Thyroid gland (tissue), 4 donors: ENCODE measurements around the gene FBLN7. TPM values are rescaled to one million over a fixed set of nuclear protein-coding genes. Genes with fewer than 3 reads are reported as not detected.

ENCODE experiments used
- DNase-seq, 2 donors: peaks; one replicate each; pipeline ENCODE4 v3.0.0-alpha.2; 2019
- H3K27ac ChIP-seq, 3 donors: fragments of 200-600 bp; sonication (generic); 1 replicate in 2 of 3; 2 replicates in 1 of 3; pipeline ENCODE4 v1.5.1; 2016 to 2019; ENCODE audit warnings: mild to moderate bottlenecking in 1 of 3, moderate library complexity in 1 of 3
- H3K27me3 ChIP-seq: fragments of 200-600 bp; sonication (generic); one replicate; pipeline ENCODE4 v1.5.1; 2019
- H3K36me3 ChIP-seq, 2 donors: fragments of 200-600 bp; sonication (generic); one replicate each; pipeline ENCODE4 v1.5.1; 2016 to 2019
- H3K4me1 ChIP-seq, 2 donors: fragments of 200-600 bp; sonication (generic); one replicate each; pipeline ENCODE4 v1.5.1; 2017 to 2019
- H3K4me3 ChIP-seq, 3 donors: fragments of 200-600 bp; sonication (generic); replicated peaks in 1 of 3; 1 replicate in 2 of 3; 2 replicates in 1 of 3; pipeline ENCODE4 v1.5.1; 2016; ENCODE audit warnings: mild to moderate bottlenecking in 1 of 3
- H3K9me3 ChIP-seq: fragments of 200-600 bp; sonication (generic); one replicate; pipeline ENCODE4 v1.5.1; 2017
- CTCF ChIP-seq, 6 experiments: fragments of 200-600 bp in 3 of 6; fragments of 450-650 bp in 3 of 6; sonication (generic) in 3 of 6; IDR thresholded peaks; one replicate each; pipeline ENCODE4 v1.5.1; 2016 to 2019; ENCODE audit warnings: antibody characterized with exemption in 6 of 6, mild to moderate bottlenecking in 2 of 6, inconsistent platforms in 1 of 6, moderate library complexity in 1 of 6
- POLR2A ChIP-seq, 2 donors: fragments of 450-650 bp; IDR thresholded peaks; one replicate each; pipeline ENCODE4 v1.6.1; 2017; ENCODE audit warnings: antibody characterized with exemption in 2 of 2, mild to moderate bottlenecking in 2 of 2, moderate library complexity in 1 of 2
- WGBS, 2 donors: methylation state at CpG; one replicate each; pipeline ENCODE4 v1.1.5; 2017; 5-methylcytosine and 5-hydroxymethylcytosine counted together
- intact Hi-C: fragments of 100-400 bp; cut with DNase I; formaldehyde crosslinking; loops from one replicate; pipeline ENCODE4 v1.15.1; 2023
- total RNA-seq, 4 donors: library from RNA; depleted of rRNA; stranded (reverse); fragments of >200 nt; gene quantifications; one replicate each; pipeline ENCODE4 v1.2.3, GENCODE V29; 2016

FBLN7 gene
- 10 to 100 TPM; 10.3 to 33.6 (median 16.4) TPM for total RNA-seq

GRCh38 chr2:112138159-112139032, at the start of gene FBLN7:
FBLN7 (plus strand) TSS chr2:112138385; CDS start chr2:112138656, 271 bp downstream.
- 2 to 5% methylated on average over 13 to 32 of the region's 84 CpGs for WGBS, 2 donors
- Histone ChIP-seq H3K4me3 (peak within 1 kb of the TSS in 2 of 3 donors; percentile 36 to 62), H3K36me3 (no peaks in the 10 kb centered on the region), H3K27me3 (no peaks in the 10 kb centered on the region), H3K9me3 (no peaks in the 10 kb centered on the region), H3K27ac (peak within 1 kb of the TSS; percentile 18 to 79 (median 68)), H3K4me1 (peaks cover 27 to 28% of the 10 kb centered on the region in 2 donors)
- intact Hi-C loops = no loop called here
- no peak for TF ChIP-seq CTCF (IDR thresholded peaks at IDR 0.05)
- TF ChIP-seq POLR2A (IDR thresholded peaks at IDR 0.05) = peak in 1 of 2 donors; percentile 17
- DNase-seq = peak; percentile 30 to 50

- DNase-seq = no peak
- Histone ChIP-seq H3K9me3 (no peaks in the 10 kb centered on the region), H3K27me3 (no peaks in the 10 kb centered on the region), H3K4me3 (no peak overlapping the region), H3K36me3 (peaks cover 25 to 30% of the 10 kb centered on the region in 2 donors), H3K27ac (no peak overlapping the region), H3K4me1 (peaks cover 20 to 22% of the 10 kb centered on the region in 2 donors)
- TF ChIP-seq POLR2A (IDR thresholded peaks at IDR 0.05) (no peak), CTCF (IDR thresholded peaks at IDR 0.05) (no peak)
- whole genome bisulfite sequencing, 2 donors = 84 to 93% methylated on average over 5 of the region's 5 CpGs
- intact Hi-C loops = no loop called here
These were observed 48.8 kb upstream of the FBLN7 start for GRCh38 chr2:112089375-112089774.

- intact Hi-C loops = no loop called here
- no peaks in the 10 kb centered on the region for H3K9me3 ChIP-seq
- peaks cover 26% of the 10 kb centered on the region in 2 donors for H3K4me1 ChIP-seq
- TF ChIP-seq POLR2A (IDR thresholded peaks at IDR 0.05) = no peak
- WGBS, 2 donors = 55 to 60% methylated on average over 6 of the region's 6 CpGs
- H3K27me3 ChIP-seq = no peaks in the 10 kb centered on the region
- H3K4me3 ChIP-seq = no peak overlapping the region
- peak overlapping the region; percentile 77 to 83 (median 78) for H3K27ac ChIP-seq
- DNase-seq = peak; percentile 88 to 92
- H3K36me3 ChIP-seq = peaks cover 13 to 21% of the 10 kb centered on the region in 2 donors
These were observed 45.7 kb upstream of the FBLN7 start for GRCh38 chr2:112092286-112093041.

GRCh38 chr2:112093216-112093615, 45.0 kb upstream of the FBLN7 start:
- H3K36me3 ChIP-seq = peaks cover 12 to 16% of the 10 kb centered on the region in 2 donors
- WGBS, 2 donors = 42 to 50% methylated on average over 1 of the region's 1 CpG
- no peaks in the 10 kb centered on the region for H3K9me3 ChIP-seq
- no peak for TF ChIP-seq CTCF (IDR thresholded peaks at IDR 0.05)
- TF ChIP-seq POLR2A (IDR thresholded peaks at IDR 0.05) = no peak
- H3K4me1 ChIP-seq = peaks cover 26% of the 10 kb centered on the region in 2 donors
- no peak overlapping the region for H3K4me3 ChIP-seq
- intact Hi-C loops = no loop called here
- peak overlapping the region; percentile 77 to 83 (median 78) for H3K27ac ChIP-seq
- no peaks in the 10 kb centered on the region for H3K27me3 ChIP-seq
- DNase-seq = no peak

GRCh38 chr2:112095681-112096080, 42.5 kb upstream of the FBLN7 start:
- intact Hi-C loops = no loop called here
- peak overlapping the region in 1 of 3 donors; percentile 51 for H3K27ac ChIP-seq
- peaks cover 13 to 17% of the 10 kb centered on the region in 2 donors for H3K36me3 ChIP-seq
- WGBS, 2 donors = 63 to 88% methylated on average over 1 of the region's 1 CpG
- no peak for DNase-seq
- no peak overlapping the region for H3K4me3 ChIP-seq
- no peaks in the 10 kb centered on the region for H3K9me3 ChIP-seq
- no peaks in the 10 kb centered on the region for H3K27me3 ChIP-seq
- TF ChIP-seq CTCF (IDR thresholded peaks at IDR 0.05) (no peak), POLR2A (IDR thresholded peaks at IDR 0.05) (no peak)
- H3K4me1 ChIP-seq = peaks cover 26% of the 10 kb centered on the region in 2 donors
